ENCODE data around the gene TFDP2. TPM values are rescaled to one million over a fixed set of nuclear protein-coding genes. Genes with fewer than 3 reads are reported as not detected.
A peak's percentile ranks its signal among the peaks of the same experiment; 100 is the strongest.
"Not testable (repeated sequence)": the region's sequence is repeated elsewhere in the genome, so short reads cannot be mapped to it uniquely, and the experiment has no call there.

The TFDP2 gene
- total and polyA plus RNA-seq, 2 donors from 2014 or later: 38.7 to 50.6 TPM

DNA sequence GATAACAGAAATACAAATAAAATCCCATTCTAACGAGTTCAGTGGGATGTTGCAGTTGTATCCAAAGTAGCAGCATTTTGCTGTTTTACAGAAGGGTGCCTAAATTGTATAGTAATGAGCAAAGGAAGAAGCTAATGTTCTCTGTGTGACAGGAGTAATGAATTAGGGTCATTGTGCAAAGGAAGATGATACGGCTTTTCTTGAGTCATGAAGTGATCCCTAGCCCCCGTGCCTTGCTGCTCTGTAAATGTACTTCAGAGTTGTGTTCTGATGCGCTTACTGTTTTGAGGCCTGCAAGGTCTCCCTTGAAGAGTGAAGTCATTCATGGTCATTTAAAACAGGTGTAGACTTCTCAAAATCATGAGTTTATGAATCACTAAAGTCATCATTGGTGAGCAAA is 235.0 kb downstream of the TFDP2 start:
- intact Hi-C loops (cut with DNase I): no loop called here
- H3K9ac ChIP-seq (ENCODE audit: low read length in 3 of 3): no peak overlapping the region
- no peaks in the 10 kb centered on the region for H3K4me1 ChIP-seq (ENCODE audit: control insufficient read depth in 2 of 3, insufficient read depth in 2 of 3, low read depth in 1 of 3, low read length in 3 of 3)
- H3K27ac ChIP-seq (ENCODE audit: low read depth in 2 of 2, low read length in 2 of 2): no peak overlapping the region
- H3K9me3 ChIP-seq (ENCODE audit: control insufficient read depth in 2 of 3, insufficient read depth in 1 of 3, low read length in 3 of 3): no peaks in the 10 kb centered on the region
- DNase-seq (peak in 2 of 5 donors; percentile 18 to 25), FAIRE-seq (no peak)
- no peak overlapping the region for H3K4me3 ChIP-seq (ENCODE audit: low read length in 3 of 3)
- no peaks in the 10 kb centered on the region for H3K27me3 ChIP-seq (ENCODE audit: control insufficient read depth, insufficient read depth, low read length)
- TF ChIP-seq, protein P1, sequence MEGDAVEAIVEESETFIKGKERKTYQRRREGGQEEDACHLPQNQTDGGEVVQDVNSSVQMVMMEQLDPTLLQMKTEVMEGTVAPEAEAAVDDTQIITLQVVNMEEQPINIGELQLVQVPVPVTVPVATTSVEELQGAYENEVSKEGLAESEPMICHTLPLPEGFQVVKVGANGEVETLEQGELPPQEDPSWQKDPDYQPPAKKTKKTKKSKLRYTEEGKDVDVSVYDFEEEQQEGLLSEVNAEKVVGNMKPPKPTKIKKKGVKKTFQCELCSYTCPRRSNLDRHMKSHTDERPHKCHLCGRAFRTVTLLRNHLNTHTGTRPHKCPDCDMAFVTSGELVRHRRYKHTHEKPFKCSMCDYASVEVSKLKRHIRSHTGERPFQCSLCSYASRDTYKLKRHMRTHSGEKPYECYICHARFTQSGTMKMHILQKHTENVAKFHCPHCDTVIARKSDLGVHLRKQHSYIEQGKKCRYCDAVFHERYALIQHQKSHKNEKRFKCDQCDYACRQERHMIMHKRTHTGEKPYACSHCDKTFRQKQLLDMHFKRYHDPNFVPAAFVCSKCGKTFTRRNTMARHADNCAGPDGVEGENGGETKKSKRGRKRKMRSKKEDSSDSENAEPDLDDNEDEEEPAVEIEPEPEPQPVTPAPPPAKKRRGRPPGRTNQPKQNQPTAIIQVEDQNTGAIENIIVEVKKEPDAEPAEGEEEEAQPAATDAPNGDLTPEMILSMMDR (IDR thresholded peaks at IDR 0.05; ENCODE audit: borderline replicate concordance, extremely low read depth, insufficient read depth): no peak
- H3K36me3 ChIP-seq (ENCODE audit: control insufficient read depth in 2 of 3, insufficient read depth in 3 of 3, low read length in 3 of 3): peaks cover 0 to 7% (median 6%) of the 10 kb centered on the region in 3 donors

DNA sequence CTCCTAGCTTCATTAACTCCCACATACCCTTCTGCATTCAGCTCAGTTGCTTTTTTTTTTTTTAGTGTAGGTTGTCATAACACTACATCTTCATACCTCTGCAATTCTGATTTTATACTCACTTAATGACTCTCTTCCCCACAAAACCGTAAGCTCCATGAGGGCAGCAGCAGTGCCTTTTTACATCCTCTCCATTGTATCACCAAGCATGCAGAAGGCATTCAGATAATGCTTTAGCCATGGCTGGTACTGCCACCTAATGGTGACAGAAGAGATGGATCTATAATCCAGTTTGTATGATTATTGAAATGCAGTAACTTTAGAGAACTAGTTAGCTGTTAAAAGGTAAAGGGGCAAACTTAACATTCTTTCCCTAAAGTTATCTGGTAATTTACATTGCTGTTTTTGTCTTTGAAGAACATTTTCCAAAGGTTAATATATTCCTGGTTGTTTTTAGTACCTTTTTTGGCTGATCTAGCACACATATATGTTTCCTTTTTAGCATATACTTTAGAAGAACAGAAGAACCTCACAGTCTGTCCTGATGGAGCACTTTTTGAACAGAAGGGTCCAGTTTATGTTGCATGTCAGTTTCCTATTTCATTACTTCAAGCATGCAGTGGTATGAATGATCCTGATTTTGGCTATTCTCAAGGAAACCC is 236.1 kb downstream of the TFDP2 start:
- DNase-seq: peak in 2 of 5 donors; percentile 34 to 63

DNA sequence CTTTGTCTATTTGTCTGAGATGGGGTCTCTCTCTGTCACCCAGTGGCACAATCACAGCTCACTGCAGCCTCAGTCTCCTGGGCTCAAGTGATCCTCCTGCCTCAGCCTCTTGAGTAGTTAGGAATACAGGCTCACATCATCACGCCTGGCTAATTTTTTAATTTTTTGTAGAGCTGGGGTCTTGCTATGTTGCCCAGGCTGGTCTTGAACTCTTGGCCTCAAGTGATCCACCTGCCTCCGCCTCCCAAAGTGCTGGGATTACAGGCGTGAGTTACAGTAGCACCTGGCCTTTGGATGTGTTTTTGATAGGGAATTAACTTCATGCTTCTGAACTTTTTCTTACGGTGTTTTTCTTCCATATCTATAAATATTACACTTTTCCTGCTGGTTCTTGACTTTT is 239.4 kb downstream of the TFDP2 start:
- FAIRE-seq; H3K4me1 ChIP-seq (ENCODE audit: control insufficient read depth in 2 of 3, insufficient read depth in 2 of 3, low read depth in 1 of 3, low read length in 3 of 3); H3K4me3 ChIP-seq (ENCODE audit: low read length in 3 of 3); H3K27me3 ChIP-seq (ENCODE audit: control insufficient read depth, insufficient read depth, low read length); intact Hi-C loops (cut with DNase I); H3K27ac ChIP-seq (ENCODE audit: low read depth in 2 of 2, low read length in 2 of 2); H3K9ac ChIP-seq (ENCODE audit: low read length in 3 of 3); H3K9me3 ChIP-seq (ENCODE audit: control insufficient read depth in 2 of 3, insufficient read depth in 1 of 3, low read length in 3 of 3); DNase-seq: not testable (repeated sequence)
- H3K36me3 ChIP-seq (ENCODE audit: control insufficient read depth in 2 of 3, insufficient read depth in 3 of 3, low read length in 3 of 3): peaks cover 0 to 21% (median 7%) of the 10 kb centered on the region in 3 donors

More for the DNA sequence above, 236.1 kb downstream of the TFDP2 start:
- Histone ChIP-seq H3K9me3 (ENCODE audit: control insufficient read depth in 2 of 3, insufficient read depth in 1 of 3, low read length in 3 of 3) (no peaks in the 10 kb centered on the region), H3K4me3 (ENCODE audit: low read length in 3 of 3) (no peak overlapping the region), H3K36me3 (ENCODE audit: control insufficient read depth in 2 of 3, insufficient read depth in 3 of 3, low read length in 3 of 3) (peaks cover 0 to 12% (median 8%) of the 10 kb centered on the region in 3 donors), H3K9ac (ENCODE audit: low read length in 3 of 3) (no peak overlapping the region), H3K27ac (ENCODE audit: low read depth in 2 of 2, low read length in 2 of 2) (no peak overlapping the region), H3K27me3 (ENCODE audit: control insufficient read depth, insufficient read depth, low read length) (no peaks in the 10 kb centered on the region), H3K4me1 (ENCODE audit: control insufficient read depth in 2 of 3, insufficient read depth in 2 of 3, low read depth in 1 of 3, low read length in 3 of 3) (no peaks in the 10 kb centered on the region)
- TF ChIP-seq, protein P1 (IDR thresholded peaks at IDR 0.05; ENCODE audit: borderline replicate concordance, extremely low read depth, insufficient read depth): peak; percentile 57
- FAIRE-seq: peak; percentile 21
- intact Hi-C loops (cut with DNase I): no loop called here

DNA sequence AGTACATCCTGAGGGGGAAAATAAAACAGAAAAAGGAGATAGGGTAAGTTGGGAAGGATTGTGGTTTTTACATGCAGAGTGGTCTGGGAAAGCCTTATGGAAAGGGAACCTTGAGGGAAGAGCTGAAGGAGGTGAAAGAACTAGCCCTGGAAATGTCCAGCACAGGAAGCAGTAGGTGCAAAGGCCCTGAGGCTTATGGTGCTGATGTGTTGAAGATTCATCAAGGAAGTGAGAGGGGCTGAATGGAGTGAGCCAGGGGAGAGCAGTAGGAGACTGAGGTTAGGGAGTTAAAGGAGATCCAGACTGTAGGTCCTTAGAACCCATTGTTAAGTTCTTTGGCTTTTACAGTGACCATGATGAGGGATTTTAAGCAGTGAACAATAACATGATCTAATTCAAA is 239.9 kb downstream of the TFDP2 start:
- FAIRE-seq (no peak), DNase-seq (no peak)
- H3K4me1 ChIP-seq (ENCODE audit: control insufficient read depth in 2 of 3, insufficient read depth in 2 of 3, low read depth in 1 of 3, low read length in 3 of 3): no peaks in the 10 kb centered on the region
- TF ChIP-seq, protein P1 (IDR thresholded peaks at IDR 0.05; ENCODE audit: borderline replicate concordance, extremely low read depth, insufficient read depth): no peak
- H3K27me3 ChIP-seq (ENCODE audit: control insufficient read depth, insufficient read depth, low read length): no peaks in the 10 kb centered on the region
- peaks cover 0 to 21% (median 6%) of the 10 kb centered on the region in 3 donors for H3K36me3 ChIP-seq (ENCODE audit: control insufficient read depth in 2 of 3, insufficient read depth in 3 of 3, low read length in 3 of 3)
- H3K27ac ChIP-seq (ENCODE audit: low read depth in 2 of 2, low read length in 2 of 2): no peak overlapping the region
- intact Hi-C loops (cut with DNase I): no loop called here
- H3K4me3 ChIP-seq (ENCODE audit: low read length in 3 of 3): no peak overlapping the region
- no peak overlapping the region for H3K9ac ChIP-seq (ENCODE audit: low read length in 3 of 3)
- H3K9me3 ChIP-seq (ENCODE audit: control insufficient read depth in 2 of 3, insufficient read depth in 1 of 3, low read length in 3 of 3): no peaks in the 10 kb centered on the region

Data from kidney (tissue), 14 donors.